NOMO-1 treated with dmso at 0.1 percent for 144 hours (cell line): ENCODE data around the gene PHF2.

ENCODE experiments used
- DNase-seq: peaks from one replicate; lab custom pipeline; 2025; ENCODE audit not compliant: unreplicated experiment; lab: John Stamatoyannopoulos, UW

Gene PHF2

GRCh38 chr9:93576258-93577077 is at the start of gene PHF2:
TSS of gene PHF2 (plus strand) at chr9:93576584. CDS start at chr9:93576774, 190 bp downstream.
- DNase-seq, result no peak

- no peak for DNase-seq
Measured at GRCh38 chr9:93531374-93531773, 45.0 kb upstream of the PHF2 start.

- DNase-seq, result no peak
Measured at GRCh38 chr9:93532141-93532540, 44.2 kb upstream of the PHF2 start.

GRCh38 chr9:93533863-93534262 is 42.5 kb upstream of the PHF2 start:
- no peak for DNase-seq

- no peak for DNase-seq
Measured at GRCh38 chr9:93536167-93536566, 40.2 kb upstream of the PHF2 start.

GRCh38 chr9:93536874-93537273 is 39.5 kb upstream of the PHF2 start:
- DNase-seq, result no peak

GRCh38 chr9:93540305-93540704 is 36.1 kb upstream of the PHF2 start:
- no peak for DNase-seq

GRCh38 chr9:93541005-93541404 is 35.4 kb upstream of the PHF2 start:
- DNase-seq, result no peak

GRCh38 chr9:93541581-93542349 is 34.6 kb upstream of the PHF2 start:
- no peak for DNase-seq

- no peak for DNase-seq
Measured at GRCh38 chr9:93543117-93543516, 33.3 kb upstream of the PHF2 start.

- DNase-seq, result no peak
Measured at GRCh38 chr9:93546356-93546755, 30.0 kb upstream of the PHF2 start.

- no peak for DNase-seq
Measured at GRCh38 chr9:93549611-93550010, 26.8 kb upstream of the PHF2 start.

- no peak for DNase-seq
Measured at GRCh38 chr9:93552923-93553322, 23.5 kb upstream of the PHF2 start.

- DNase-seq, result no peak
Measured at GRCh38 chr9:93555370-93555769, 21.0 kb upstream of the PHF2 start.

- DNase-seq, result no peak
Measured at GRCh38 chr9:93557366-93558137, 18.8 kb upstream of the PHF2 start.

GRCh38 chr9:93558503-93558902 is 17.9 kb upstream of the PHF2 start:
- no peak for DNase-seq

GRCh38 chr9:93560991-93561390 is 15.4 kb upstream of the PHF2 start:
- no peak for DNase-seq

- no peak for DNase-seq
Measured at GRCh38 chr9:93562157-93562556, 14.2 kb upstream of the PHF2 start.

GRCh38 chr9:93565089-93565488 is 11.3 kb upstream of the PHF2 start:
- DNase-seq, result no peak

- DNase-seq, result peak; percentile 91
Measured at GRCh38 chr9:93566408-93567270, 9.7 kb upstream of the PHF2 start.
